Mammary epithelial cell (primary cell): Measurements from ENCODE around the gene TMTC2.

Experiments
- CTCF ChIP-seq, 2 donors: IDR thresholded peaks in 1 of 2; conservative IDR thresholded peaks in 1 of 2; 2 replicates each; pipeline ENCODE4 v1.5.1; 2011 to 2012; ENCODE audit warnings: inconsistent platforms in 2 of 2, low read length in 2 of 2, mild to moderate bottlenecking in 2 of 2, control low read depth in 1 of 2, low read depth in 1 of 2; ENCODE audit not compliant: insufficient read depth in 1 of 2; ENCODE audit errors: extremely low read depth in 1 of 2
- EZH2 ChIP-seq: IDR thresholded peaks from 2 replicates; pipeline ENCODE4 v1.6.1; 2012; ENCODE audit warnings: low read length, inconsistent platforms, borderline replicate concordance

- TF ChIP-seq EZH2: no peak
- TF ChIP-seq CTCF (conservative IDR thresholded peaks at IDR 0.05 in 1 of 2, IDR thresholded peaks at IDR 0.05 in 1 of 2; ENCODE audit: extremely low read depth in 1 of 2, insufficient read depth in 1 of 2, low read depth in 1 of 2, low read length in 2 of 2): no peak
Observed at GRCh38 chr12:83008703-83009102, 322.0 kb downstream of the TMTC2 start.
